Measurements from ENCODE around the gene THSD8. TPM values are rescaled to one million over a fixed set of nuclear protein-coding genes. Genes with fewer than 3 reads are reported as not detected.

The THSD8 gene
- total and polyA plus RNA-seq, 2 of the 8 experiments (the other 6 are each of a cell fraction or from before 2014, with no cell fraction given): 8.2 to 42.3 TPM

DNA sequence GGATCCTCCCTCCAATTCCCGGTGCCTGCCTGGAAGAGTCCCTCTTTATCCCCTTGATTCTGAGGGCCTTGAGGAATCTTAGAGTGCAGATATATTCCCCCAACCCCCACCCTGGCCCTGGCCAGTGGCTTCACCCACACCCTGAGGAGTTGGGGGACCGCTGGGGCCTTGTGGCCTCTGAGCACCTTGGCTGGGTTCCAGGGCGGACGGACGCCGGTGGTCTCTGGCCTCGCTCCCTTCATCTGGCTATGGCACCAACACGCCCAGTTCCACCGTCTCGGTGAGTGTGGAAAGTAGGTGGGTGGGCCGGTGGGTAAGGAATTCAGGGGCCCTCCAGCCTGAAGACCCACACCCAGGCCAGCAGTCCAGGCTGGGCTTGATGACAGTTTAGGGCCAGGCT, 41.5 kb downstream of the THSD8 start (continued):
- TF ChIP-seq CHD2 (IDR thresholded peaks at IDR 0.05; ENCODE audit: low read length) (no peak), EZH2 (IDR thresholded peaks at IDR 0.05; ENCODE audit: low read depth, low read length, severe bottlenecking) (no peak), GABPA (IDR thresholded peaks at IDR 0.05; ENCODE audit: borderline replicate concordance, insufficient read depth, low read length) (no peak), SAP30 (IDR thresholded peaks at IDR 0.05; ENCODE audit: insufficient read depth, insufficient replicate concordance, low read length) (no peak)

Measured in H1 (cell line).